AG08396 (cell line): ENCODE data around the gene TTBK1.

ENCODE experiments used
- DNase-seq: peaks from one replicate; pipeline ENCODE4 v3.0.0; 2012; ENCODE audit warnings: low spot score, mixed read lengths

The TTBK1 gene

GRCh38 chr6:43223175-43223574 is 20.1 kb upstream of the TTBK1 start:
- DNase-seq, result no peak

GRCh38 chr6:43226192-43226851 is 17.0 kb upstream of the TTBK1 start:
- DNase-seq, result no peak

- peak; percentile 93 for DNase-seq
Measured at GRCh38 chr6:43228951-43229802, 14.1 kb upstream of the TTBK1 start, which contains the start of gene DNPH1. DNPH1 (minus strand) TSS chr6:43229481; CDS start chr6:43229456, 25 bp downstream.

- no peak for DNase-seq
Measured at GRCh38 chr6:43229803-43230620, 13.3 kb upstream of the TTBK1 start.

GRCh38 chr6:43231053-43231452 is 12.2 kb upstream of the TTBK1 start:
- DNase-seq, result no peak

GRCh38 chr6:43231735-43232450 is 11.4 kb upstream of the TTBK1 start:
- no peak for DNase-seq

GRCh38 chr6:43235841-43236240 is 7.4 kb upstream of the TTBK1 start:
- no peak for DNase-seq

- DNase-seq, result no peak
Measured at GRCh38 chr6:43239054-43239453, 4.2 kb upstream of the TTBK1 start.

GRCh38 chr6:43240950-43241349 is 2.3 kb upstream of the TTBK1 start:
- no peak for DNase-seq

GRCh38 chr6:43241446-43241845 is 1.8 kb upstream of the TTBK1 start:
- DNase-seq, result no peak

- DNase-seq, result no peak
Measured at GRCh38 chr6:43243664-43244321, 512 bp downstream of the TTBK1 start.

- DNase-seq, result no peak
Measured at GRCh38 chr6:43246301-43247113, 3.2 kb downstream of the TTBK1 start.

- DNase-seq, result peak; percentile 88
Measured at GRCh38 chr6:43247114-43247999, 4.1 kb downstream of the TTBK1 start.

GRCh38 chr6:43248101-43248500 is 4.8 kb downstream of the TTBK1 start:
- no peak for DNase-seq

GRCh38 chr6:43248791-43249190 is 5.5 kb downstream of the TTBK1 start:
- no peak for DNase-seq

GRCh38 chr6:43250992-43251373 is 7.7 kb downstream of the TTBK1 start:
- DNase-seq, result no peak

- no peak for DNase-seq
Measured at GRCh38 chr6:43253401-43253800, 10.1 kb downstream of the TTBK1 start.

- DNase-seq, result no peak
Measured at GRCh38 chr6:43254138-43254817, 11.0 kb downstream of the TTBK1 start.

GRCh38 chr6:43254846-43255245 is 11.6 kb downstream of the TTBK1 start:
- DNase-seq, result no peak
